HAP-1 (cell line): Measurements from ENCODE around the gene PCNA.
"Not testable (repeated sequence)": the region's sequence is repeated elsewhere in the genome, so short reads cannot be mapped to it uniquely, and the experiment has no call there.

Experiments used
- DNase-seq, 2 experiments: peaks; one replicate each; pipeline ENCODE4 v3.0.0-alpha.2; 2016 to 2020; ENCODE audit warnings: low spot score in 2 of 2
- H3K27me3 ChIP-seq: fragments of 250-450 bp; sonication (Bioruptor Pico); 2 replicates; pipeline ENCODE4 v1.5.1; 2020; ENCODE audit warnings: low read depth, mild to moderate bottlenecking, moderate library complexity
- H3K36me3 ChIP-seq: fragments of 250-450 bp; sonication (Bioruptor Pico); replicated peaks from 2 replicates; pipeline ENCODE4 v1.5.1; 2020; ENCODE audit warnings: mild to moderate bottlenecking
- H3K4me1 ChIP-seq: fragments of 250-450 bp; sonication (Bioruptor Pico); 2 replicates; pipeline ENCODE4 v1.5.1; 2020; ENCODE audit warnings: mild to moderate bottlenecking
- H3K4me3 ChIP-seq: fragments of 250-450 bp; sonication (Bioruptor Pico); 2 replicates; pipeline ENCODE4 v1.5.1; 2020; ENCODE audit warnings: mild to moderate bottlenecking, moderate library complexity
- H3K9me3 ChIP-seq: fragments of 250-450 bp; sonication (Bioruptor Pico); 2 replicates; pipeline ENCODE4 v1.5.1; 2020; ENCODE audit warnings: mild to moderate bottlenecking, moderate library complexity
- in situ Hi-C: fragments of 300-500 bp; cut with MboI; formaldehyde crosslinking; loops from 3 replicates; pipeline ENCODE4 v1.14.3; 2020; ENCODE audit warnings: low sequenced_read_pairs, inconsistent platforms, mixed read lengths

PCNA gene

DNA sequence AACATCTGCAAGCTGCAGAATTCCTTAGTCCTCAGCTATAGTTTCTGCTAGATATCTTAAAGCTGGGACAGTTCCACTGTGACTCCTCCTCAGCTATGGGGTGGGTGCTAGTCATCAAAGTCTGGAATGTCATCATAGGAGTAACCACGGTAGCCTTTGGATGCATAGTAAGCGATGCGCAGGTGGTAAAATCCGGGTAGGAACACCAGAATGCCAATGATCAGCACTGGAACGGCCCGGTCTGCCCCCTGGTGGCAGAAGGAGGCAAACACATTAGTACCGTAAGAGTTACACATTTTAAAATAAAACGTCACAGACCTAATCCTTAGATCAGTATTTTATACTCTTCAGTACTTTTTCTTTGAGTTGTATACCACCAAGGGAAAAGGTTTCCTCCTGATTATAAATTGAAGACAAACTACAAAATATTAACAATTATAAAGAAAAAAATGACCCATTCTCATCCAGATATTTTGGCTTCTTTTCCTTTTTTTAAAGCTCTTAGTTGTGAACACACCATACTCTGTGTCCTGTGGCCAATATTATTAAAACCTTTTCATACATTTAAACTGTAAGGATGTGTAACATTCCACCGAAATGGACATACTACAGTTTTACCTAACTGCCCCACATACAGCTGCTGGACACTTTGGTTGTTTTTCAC lies 18.9 kb downstream of the PCNA start:
- no peaks in the 10 kb centered on the region for H3K4me1 ChIP-seq

DNA sequence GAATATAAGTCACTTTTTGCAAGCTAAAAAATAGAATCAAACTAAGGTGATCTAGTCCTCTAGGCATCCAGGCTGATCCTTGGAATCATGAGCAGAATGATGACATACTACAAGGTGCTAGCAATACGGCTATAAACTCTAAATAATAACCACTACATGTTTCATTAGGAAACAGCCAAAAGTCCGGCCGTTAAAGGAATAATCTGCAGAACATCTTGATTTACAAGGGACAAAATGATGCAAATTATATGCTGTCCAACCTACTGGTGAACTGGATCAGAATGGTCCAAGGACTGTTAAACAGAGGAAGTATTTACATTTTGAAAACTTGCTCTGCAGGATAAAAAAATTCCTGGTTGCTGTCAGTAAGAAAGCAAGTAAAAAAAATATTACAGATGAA lies 19.8 kb downstream of the PCNA start:
- H3K4me3 ChIP-seq, DNase-seq, H3K9me3 ChIP-seq, H3K4me1 ChIP-seq, H3K27me3 ChIP-seq: not testable (repeated sequence)
- in situ Hi-C loops: loop anchor here (25.0 kb wide), 1 partner anchor 488 kb away; no protein-coding TSS in a partner anchor
- H3K36me3 ChIP-seq: peaks cover 60% of the 10 kb centered on the region

More for the DNA sequence above, 18.9 kb downstream of the PCNA start:
- no peaks in the 10 kb centered on the region for H3K9me3 ChIP-seq
- H3K27me3 ChIP-seq: no peaks in the 10 kb centered on the region
- peak; percentile 39 to 82 for DNase-seq
- H3K4me3 ChIP-seq: no peak overlapping the region
- H3K36me3 ChIP-seq: peaks cover 70% of the 10 kb centered on the region
- in situ Hi-C loops: no loop called here

DNA sequence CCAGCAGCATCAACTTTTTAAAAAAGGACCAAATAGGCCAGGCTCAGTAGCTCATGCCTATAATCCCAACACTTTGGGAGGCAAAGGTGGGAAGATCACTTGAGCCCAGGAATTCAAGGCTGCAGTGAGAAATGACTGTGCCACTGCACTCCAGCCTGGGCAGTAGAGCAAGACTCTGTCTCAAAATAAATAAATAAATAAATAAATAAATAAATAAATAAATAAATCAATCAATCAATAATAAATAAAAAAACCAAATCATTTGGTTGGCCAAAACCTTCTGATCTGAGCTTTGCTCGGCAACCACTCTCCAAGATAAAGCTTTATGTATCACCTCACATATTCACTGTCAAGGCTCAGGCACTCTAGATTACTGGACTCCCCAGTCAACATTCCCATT lies 20.7 kb downstream of the PCNA start:
- not testable (repeated sequence) for DNase-seq, H3K4me3 ChIP-seq, H3K4me1 ChIP-seq, H3K9me3 ChIP-seq, H3K27me3 ChIP-seq
- peaks cover 51% of the 10 kb centered on the region for H3K36me3 ChIP-seq
- in situ Hi-C loops: loop anchor here (25.0 kb wide), 1 partner anchor 487 kb away; no protein-coding TSS in a partner anchor

GRCh38 chr20:5096463-5096862 lies 23.3 kb downstream of the PCNA start:
- in situ Hi-C loops: loop anchor here (25.0 kb wide), 1 partner anchor 484 kb away; no protein-coding TSS in a partner anchor
- peaks cover 43% of the 10 kb centered on the region for H3K36me3 ChIP-seq
- no peak for DNase-seq

GRCh38 chr20:5095931-5096330 lies 23.8 kb downstream of the PCNA start:
- no peak for DNase-seq
- no peaks in the 10 kb centered on the region for H3K27me3 ChIP-seq
- no peaks in the 10 kb centered on the region for H3K4me1 ChIP-seq
- no peaks in the 10 kb centered on the region for H3K9me3 ChIP-seq
- H3K4me3 ChIP-seq: no peak overlapping the region
- H3K36me3 ChIP-seq: peaks cover 43% of the 10 kb centered on the region
- in situ Hi-C loops: loop anchor here (25.0 kb wide), 1 partner anchor 484 kb away; no protein-coding TSS in a partner anchor

More at GRCh38 chr20:5096463-5096862, 23.3 kb downstream of the PCNA start:
- H3K4me1 ChIP-seq: no peaks in the 10 kb centered on the region
- H3K9me3 ChIP-seq: no peaks in the 10 kb centered on the region
- H3K27me3 ChIP-seq: no peaks in the 10 kb centered on the region
- no peak overlapping the region for H3K4me3 ChIP-seq

GRCh38 chr20:5095454-5095853 lies 24.3 kb downstream of the PCNA start:
- Histone ChIP-seq H3K4me1 (no peaks in the 10 kb centered on the region), H3K27me3 (no peaks in the 10 kb centered on the region), H3K9me3 (no peaks in the 10 kb centered on the region), H3K36me3 (peaks cover 41% of the 10 kb centered on the region), H3K4me3 (no peak overlapping the region)
- DNase-seq: no peak
- in situ Hi-C loops: loop anchor here (25.0 kb wide), 1 partner anchor 483 kb away; no protein-coding TSS in a partner anchor

GRCh38 chr20:5092765-5093339 lies 26.9 kb downstream of the PCNA start:
- no peak overlapping the region for H3K4me3 ChIP-seq
- H3K9me3 ChIP-seq: no peaks in the 10 kb centered on the region
- in situ Hi-C loops: loop anchor here (25.0 kb wide), 1 partner anchor 481 kb away; no protein-coding TSS in a partner anchor
- DNase-seq: no peak
- H3K27me3 ChIP-seq: no peaks in the 10 kb centered on the region
- no peaks in the 10 kb centered on the region for H3K4me1 ChIP-seq
- peaks cover 21% of the 10 kb centered on the region for H3K36me3 ChIP-seq

DNA sequence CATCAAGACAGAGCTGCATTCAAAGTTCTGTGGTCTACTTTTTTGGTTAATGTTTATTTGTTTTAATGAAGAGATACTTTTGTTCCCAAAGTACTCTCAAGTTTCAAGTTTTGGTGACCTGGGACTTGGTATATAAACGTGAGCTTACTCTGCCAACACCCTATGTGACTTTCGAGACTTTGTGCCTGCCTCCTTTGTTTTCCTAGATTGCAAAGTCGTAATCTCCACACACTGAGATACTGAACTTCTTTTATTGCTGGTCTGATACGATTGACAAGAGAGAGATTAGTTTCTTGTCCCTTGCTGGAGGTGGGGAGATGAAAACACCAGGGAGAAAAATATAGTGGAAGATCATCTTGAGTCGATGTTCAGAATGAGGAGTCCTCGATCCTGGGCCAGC lies 27.9 kb downstream of the PCNA start:
- no peaks in the 10 kb centered on the region for H3K4me1 ChIP-seq
- in situ Hi-C loops: loop anchor here (25.0 kb wide), 1 partner anchor 480 kb away; no protein-coding TSS in a partner anchor
- H3K27me3 ChIP-seq: no peaks in the 10 kb centered on the region
- DNase-seq: no peak
- no peak overlapping the region for H3K4me3 ChIP-seq
- peaks cover 17% of the 10 kb centered on the region for H3K36me3 ChIP-seq
- H3K9me3 ChIP-seq: no peaks in the 10 kb centered on the region

- Histone ChIP-seq H3K9me3 (no peaks in the 10 kb centered on the region), H3K4me3 (no peak overlapping the region), H3K4me1 (no peaks in the 10 kb centered on the region), H3K36me3 (peaks cover 7% of the 10 kb centered on the region; the same call in 1 of the 2 replicates), H3K27me3 (no peaks in the 10 kb centered on the region)
- in situ Hi-C loops: loop anchor here (25.0 kb wide), 1 partner anchor 478 kb away; no protein-coding TSS in a partner anchor
- no peak for DNase-seq
Observed at GRCh38 chr20:5090191-5090590, 29.6 kb downstream of the PCNA start.

DNA sequence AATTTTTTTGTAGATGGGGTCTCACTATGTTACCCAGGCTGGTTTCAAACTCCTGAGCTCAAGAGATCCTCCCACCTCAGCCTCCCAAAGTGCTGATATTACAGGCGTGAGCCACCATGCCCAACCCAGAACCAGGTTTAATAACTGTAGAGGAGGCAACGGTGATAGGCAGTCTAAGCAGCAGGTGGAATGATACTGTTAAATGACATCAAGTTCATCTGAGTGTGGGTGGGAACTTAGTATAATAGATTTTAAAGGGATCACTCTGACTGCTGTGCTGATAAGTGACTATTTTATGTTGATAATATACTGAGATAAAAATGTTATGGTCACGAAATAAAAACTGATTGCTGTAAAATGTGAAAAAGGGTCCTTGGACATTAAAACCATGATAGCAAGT lies 31.1 kb downstream of the PCNA start:
- in situ Hi-C loops: loop anchor here (25.0 kb wide), 1 partner anchor 476 kb away; no protein-coding TSS in a partner anchor
- no peaks in the 10 kb centered on the region for H3K9me3 ChIP-seq
- no peak overlapping the region for H3K4me3 ChIP-seq
- no peak for DNase-seq
- no peaks in the 10 kb centered on the region for H3K27me3 ChIP-seq
- peaks cover 7% of the 10 kb centered on the region; the same call in 1 of the 2 replicates for H3K36me3 ChIP-seq
- no peaks in the 10 kb centered on the region for H3K4me1 ChIP-seq

- no peak for DNase-seq
- H3K4me1 ChIP-seq: no peaks in the 10 kb centered on the region
- H3K9me3 ChIP-seq: no peaks in the 10 kb centered on the region
- no peaks in the 10 kb centered on the region for H3K27me3 ChIP-seq
- no peaks in the 10 kb centered on the region for H3K36me3 ChIP-seq
- in situ Hi-C loops: loop anchor here (25.0 kb wide), 1 partner anchor 473 kb away; no protein-coding TSS in a partner anchor
- H3K4me3 ChIP-seq: no peak overlapping the region
Observed at GRCh38 chr20:5085380-5085779, 34.4 kb downstream of the PCNA start.

DNA sequence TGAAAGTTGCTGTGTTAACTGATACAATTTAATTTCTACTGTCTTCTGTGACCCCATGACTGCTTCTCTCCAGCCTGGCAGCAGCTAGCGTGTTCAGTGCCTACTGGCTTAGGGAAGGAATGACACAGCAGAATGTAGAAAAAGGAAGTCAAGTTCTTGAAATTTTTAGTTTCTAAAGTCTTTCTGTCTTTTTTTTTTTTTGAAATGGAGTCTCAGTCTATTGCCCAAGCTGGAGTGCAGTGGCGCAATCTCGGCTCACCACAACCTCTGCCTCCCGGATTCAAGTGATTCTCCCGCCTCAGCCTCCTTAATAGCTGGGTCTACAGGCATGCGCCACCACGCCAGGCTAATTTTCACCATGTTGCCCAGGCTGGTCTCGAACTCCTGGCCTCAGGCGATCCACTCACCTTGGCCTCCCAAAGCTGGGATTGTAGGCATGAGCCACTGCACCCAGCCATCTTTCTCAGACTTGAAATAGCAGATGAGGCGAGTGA lies 39.3 kb downstream of the PCNA start:
- H3K4me1 ChIP-seq: no peaks in the 10 kb centered on the region
- H3K4me3 ChIP-seq: no peak overlapping the region
- in situ Hi-C loops: loop anchor here (25.0 kb wide), 1 partner anchor 468 kb away; no protein-coding TSS in a partner anchor
- H3K9me3 ChIP-seq: no peaks in the 10 kb centered on the region
- DNase-seq: no peak
- no peaks in the 10 kb centered on the region for H3K36me3 ChIP-seq
- no peaks in the 10 kb centered on the region for H3K27me3 ChIP-seq

DNA sequence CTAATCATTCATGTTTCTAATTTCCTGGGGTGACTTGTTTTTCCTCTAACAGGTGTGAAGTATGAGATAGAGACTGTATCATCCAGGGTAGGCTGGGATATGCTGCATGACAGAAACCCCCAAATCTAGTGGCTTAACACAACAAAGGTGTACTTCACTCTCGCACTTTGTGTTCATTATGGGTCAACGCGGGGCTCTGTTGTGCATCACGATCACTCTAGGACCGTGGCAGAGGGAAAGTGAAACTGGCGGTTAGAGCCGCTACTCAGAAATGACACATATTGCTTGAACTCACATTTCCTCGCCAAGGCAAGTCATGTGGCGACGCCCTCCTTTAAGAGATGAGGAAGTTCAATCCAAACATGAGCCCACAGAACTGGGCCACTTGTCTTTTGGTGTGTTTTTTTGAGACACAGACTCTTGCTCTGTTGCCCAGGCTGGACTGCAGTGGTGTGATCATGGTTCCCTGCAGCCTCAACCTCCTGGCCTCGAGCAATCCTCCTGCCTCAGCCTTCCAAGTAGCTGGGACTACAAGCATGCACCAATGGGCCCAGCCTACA lies 41.3 kb downstream of the PCNA start:
- peaks cover 7% of the 10 kb centered on the region; the same call in 1 of the 2 replicates for H3K4me1 ChIP-seq
- in situ Hi-C loops: loop anchor here (25.0 kb wide), 1 partner anchor 466 kb away; no protein-coding TSS in a partner anchor
- no peaks in the 10 kb centered on the region for H3K27me3 ChIP-seq
- no peaks in the 10 kb centered on the region for H3K9me3 ChIP-seq
- no peaks in the 10 kb centered on the region for H3K36me3 ChIP-seq
- H3K4me3 ChIP-seq: no peak overlapping the region
- DNase-seq: no peak
